Islet of Langerhans (tissue), 1 donor: ENCODE results near the gene TTC39C.
"Not testable (repeated sequence)": the region's sequence is repeated elsewhere in the genome, so short reads cannot be mapped to it uniquely, and the experiment has no call there.

ENCODE experiments used
- FAIRE-seq: peaks from one replicate; lab custom pipeline; 2011; peaks lifted over from hg19 to GRCh38; lab: Jason Lieb, UNC

Gene TTC39C

GRCh38 chr18:24054130-24054529, 39.6 kb downstream of the TTC39C start:
- no peak for FAIRE-seq

- no peak for FAIRE-seq
These were observed 40.7 kb downstream of the TTC39C start for GRCh38 chr18:24055009-24055804.

GRCh38 chr18:24055878-24056277, 41.3 kb downstream of the TTC39C start:
- FAIRE-seq = no peak

GRCh38 chr18:24056506-24056905, 42.0 kb downstream of the TTC39C start:
- FAIRE-seq = no peak

GRCh38 chr18:24057804-24058203, 43.2 kb downstream of the TTC39C start:
- no peak for FAIRE-seq

- FAIRE-seq = not testable (repeated sequence)
These were observed 44.8 kb downstream of the TTC39C start for GRCh38 chr18:24059385-24059784.

GRCh38 chr18:24060644-24061043, 46.1 kb downstream of the TTC39C start:
- FAIRE-seq = no peak

- FAIRE-seq = no peak
These were observed 48.7 kb downstream of the TTC39C start for GRCh38 chr18:24063121-24063731.

- FAIRE-seq = no peak
These were observed 50.0 kb downstream of the TTC39C start for GRCh38 chr18:24064391-24065100.

- FAIRE-seq = no peak
These were observed 51.4 kb downstream of the TTC39C start for GRCh38 chr18:24065906-24066305.

GRCh38 chr18:24068945-24069693, 54.6 kb downstream of the TTC39C start:
- no peak for FAIRE-seq

- no peak for FAIRE-seq
These were observed 56.5 kb downstream of the TTC39C start for GRCh38 chr18:24071029-24071428.

- no peak for FAIRE-seq
These were observed 57.2 kb downstream of the TTC39C start for GRCh38 chr18:24071779-24072178.

GRCh38 chr18:24072743-24073142, 58.2 kb downstream of the TTC39C start:
- no peak for FAIRE-seq

GRCh38 chr18:24073791-24074190, 59.2 kb downstream of the TTC39C start:
- no peak for FAIRE-seq

- not testable (repeated sequence) for FAIRE-seq
These were observed 60.2 kb downstream of the TTC39C start for GRCh38 chr18:24074757-24075156.

GRCh38 chr18:24075767-24076597, 61.4 kb downstream of the TTC39C start:
- no peak for FAIRE-seq

- FAIRE-seq = no peak
These were observed 62.4 kb downstream of the TTC39C start for GRCh38 chr18:24076950-24077349.

GRCh38 chr18:24078391-24078790, 63.8 kb downstream of the TTC39C start:
- no peak for FAIRE-seq

GRCh38 chr18:24080861-24081260, 66.3 kb downstream of the TTC39C start:
- no peak for FAIRE-seq

GRCh38 chr18:24083550-24083949, 69.0 kb downstream of the TTC39C start:
- FAIRE-seq = no peak

GRCh38 chr18:24086082-24086481, 71.5 kb downstream of the TTC39C start:
- no peak for FAIRE-seq
